B cell (primary cell): ENCODE results near the gene COPS3.

Source experiments
- CTCF ChIP-seq: fragments of 200-600 bp; IDR thresholded peaks from one replicate; pipeline ENCODE4 v1.8.0; 2022; ENCODE audit warnings: antibody characterized with exemption, mild to moderate bottlenecking
- EZH2 ChIP-seq: IDR thresholded peaks from 2 replicates; pipeline ENCODE4 v1.6.1; 2012; ENCODE audit warnings: borderline replicate concordance, low read depth, mild to moderate bottlenecking, moderate library complexity, low read length; ENCODE audit not compliant: insufficient read depth, poor library complexity, severe bottlenecking

DNA sequence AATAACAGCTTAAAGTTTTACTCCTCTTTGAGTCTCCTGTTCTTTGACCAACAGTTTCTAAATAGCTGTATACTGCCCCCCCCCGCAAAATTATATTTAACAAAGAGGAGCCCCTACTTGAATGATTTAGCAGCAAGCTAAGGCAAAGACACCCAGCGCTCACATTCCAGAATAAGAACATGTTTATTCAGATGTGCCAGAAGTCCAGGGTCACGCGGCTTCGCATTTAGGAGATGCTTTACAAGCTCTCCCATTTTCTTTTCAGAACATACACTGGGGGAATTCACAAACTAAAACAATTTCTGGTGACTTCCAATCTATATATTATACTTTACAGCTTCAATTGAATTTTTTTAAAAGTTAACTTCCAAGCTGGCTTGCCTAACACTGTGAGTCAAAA, 80.2 kb downstream of the COPS3 start:
- TF ChIP-seq CTCF, result no peak
- TF ChIP-seq EZH2, result no peak
